Central memory CD4-positive, alpha-beta T cell (primary cell): Measurements from ENCODE around the gene LATS2.
A peak's percentile ranks its signal among the peaks of the same experiment; 100 is the strongest.

Source experiments
- DNase-seq: peaks from one replicate; pipeline ENCODE4 v3.0.0; 2022
- total RNA-seq, 3 experiments: gene quantifications; one replicate each; lab custom pipeline; 2026; lab: John Stamatoyannopoulos, UW

Gene LATS2
- total RNA-seq, result 0.39 to 1.4 (median 0.39) reads per million in 3 experiments

DNA sequence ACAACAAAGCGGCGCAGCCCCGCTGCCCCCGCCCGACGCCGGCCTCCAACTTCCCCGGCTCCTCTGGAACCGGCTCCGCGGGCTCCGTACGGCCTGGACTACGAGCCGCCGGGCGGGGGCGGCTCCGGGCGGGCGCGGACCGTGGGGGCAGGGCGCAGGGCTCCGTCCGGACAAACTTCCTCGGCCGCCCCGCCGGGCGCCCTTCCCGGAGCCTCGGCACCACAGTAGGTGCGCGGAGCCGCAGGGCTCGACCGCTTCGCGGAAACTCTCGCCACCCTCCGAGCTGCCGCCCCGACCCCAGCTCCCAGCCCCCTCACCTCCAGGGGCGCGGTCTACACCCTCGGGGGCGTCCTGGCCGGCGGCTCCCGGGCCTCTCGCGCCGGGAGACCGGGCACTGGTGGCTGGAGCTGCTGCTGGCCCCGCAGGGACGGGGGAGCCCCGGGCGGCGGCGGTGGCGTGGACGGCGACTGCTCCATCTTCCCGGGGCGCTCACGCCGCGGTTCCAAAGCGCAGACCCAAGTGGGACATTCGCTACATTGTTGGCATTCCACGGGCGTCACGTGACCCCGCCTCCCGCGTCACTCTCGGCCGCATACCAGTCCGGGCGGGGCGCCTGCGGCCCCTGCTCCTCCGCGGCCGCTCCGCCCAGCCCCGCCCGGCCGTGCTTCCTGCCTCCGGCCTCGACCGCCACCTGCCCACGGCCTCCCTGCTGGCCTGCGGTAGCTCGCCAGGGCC is at the start of gene LATS2:
Gene LATS2 (minus strand): TSS at position 558 of the 735 bp plus-strand sequence. CDS start 15,560 bp downstream, outside the sequence.
- DNase-seq, result peak; percentile 40

DNA sequence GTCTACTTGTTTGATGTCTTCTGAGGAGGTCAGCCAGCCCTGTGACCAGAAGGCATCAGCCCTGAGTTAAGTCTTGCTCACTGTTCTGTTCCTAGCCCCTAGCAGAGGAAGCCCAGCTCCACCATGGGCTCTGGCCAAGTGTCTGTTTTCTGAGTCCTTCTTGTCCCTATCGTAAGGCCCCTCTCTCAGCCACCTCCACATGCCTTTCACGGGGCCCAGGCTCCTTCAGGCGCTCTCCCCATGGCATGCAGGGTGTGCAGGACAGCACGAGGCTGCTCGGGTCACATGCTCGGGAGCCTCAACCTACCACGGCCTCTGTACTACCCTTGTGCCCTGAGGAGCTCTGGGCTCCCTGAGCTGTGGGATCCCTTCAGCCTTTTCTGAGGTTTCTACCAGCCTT is 47.8 kb upstream of the LATS2 start:
- DNase-seq, result no peak

- no peak for DNase-seq
These were observed 44.7 kb upstream of the LATS2 start for GRCh38 chr13:21106089-21106488.

DNA sequence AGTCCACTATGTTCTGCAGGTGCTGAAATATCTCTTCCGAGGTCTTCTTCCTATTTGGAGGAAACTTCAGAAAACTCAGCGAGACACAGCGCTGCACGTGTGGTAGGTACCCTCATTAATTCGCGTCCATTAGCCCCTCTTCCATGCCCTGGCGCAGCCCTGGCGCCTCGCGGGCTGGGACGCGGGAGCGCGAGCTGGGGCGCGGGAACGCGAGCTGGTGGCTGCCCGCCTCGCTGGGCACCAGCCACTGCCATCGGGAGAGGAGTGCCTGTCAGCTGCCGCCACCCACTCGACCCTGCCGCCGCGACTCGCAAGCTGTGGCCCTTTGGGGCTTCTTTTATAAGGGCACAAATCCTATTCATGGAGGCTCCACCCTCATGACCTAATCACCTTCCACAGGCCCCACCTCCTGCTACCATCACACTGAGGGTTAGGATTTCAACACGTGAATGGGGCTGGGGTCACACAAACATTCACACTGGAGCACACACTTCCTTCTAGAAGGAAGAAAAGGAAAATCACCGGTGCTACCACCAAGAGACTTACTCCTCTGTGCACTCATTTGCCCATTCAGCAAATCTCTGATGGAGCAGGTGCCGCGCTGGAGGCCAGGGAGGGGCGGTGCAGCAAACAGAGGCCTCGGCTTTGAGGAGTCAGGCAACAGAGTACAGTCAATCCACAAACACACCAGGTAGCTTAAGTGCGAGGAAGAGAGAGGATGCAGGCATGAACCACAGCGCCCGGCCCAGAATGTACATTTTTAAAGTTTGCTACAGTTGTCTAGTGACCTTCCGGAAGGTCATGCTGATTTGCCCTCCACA is 43.0 kb upstream of the LATS2 start:
- DNase-seq, result no peak

GRCh38 chr13:21101865-21102576 is 40.6 kb upstream of the LATS2 start:
- no peak for DNase-seq

DNA sequence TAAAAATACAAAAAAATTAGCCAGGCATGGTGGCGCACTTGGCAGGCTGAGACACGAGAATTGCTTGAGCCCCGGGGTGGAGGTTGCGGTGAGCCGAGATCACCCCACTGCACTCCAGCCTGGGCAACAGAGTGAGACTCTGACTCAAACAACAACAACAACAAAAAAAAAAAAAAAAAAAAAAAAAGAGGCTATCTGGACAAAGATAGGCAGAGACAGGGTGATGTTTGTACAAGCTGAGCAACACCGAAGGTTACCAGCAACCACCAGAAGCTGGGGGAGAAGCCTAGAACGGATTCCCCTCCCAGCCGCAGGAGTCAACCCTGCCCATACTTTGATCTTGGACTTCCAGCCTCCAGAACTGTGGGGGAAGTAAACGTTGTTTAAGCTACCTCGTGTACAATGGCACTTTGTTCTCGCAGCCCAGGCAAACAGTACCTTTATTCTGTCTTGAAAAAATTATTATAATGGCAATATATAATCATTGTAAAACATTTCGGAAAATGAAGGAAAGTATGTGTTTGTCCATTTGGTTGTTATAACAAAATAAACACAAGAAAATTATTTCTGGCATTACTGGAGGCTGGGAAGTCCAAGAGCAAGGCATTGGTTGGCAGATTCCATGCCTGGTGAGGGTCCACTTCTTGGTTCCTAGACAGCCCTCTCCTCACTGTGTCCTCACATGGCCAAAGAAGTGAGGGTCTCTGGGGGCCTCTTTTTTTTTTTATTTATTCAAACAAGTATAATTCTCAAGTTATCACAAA is 39.8 kb upstream of the LATS2 start:
- DNase-seq, result no peak

DNA sequence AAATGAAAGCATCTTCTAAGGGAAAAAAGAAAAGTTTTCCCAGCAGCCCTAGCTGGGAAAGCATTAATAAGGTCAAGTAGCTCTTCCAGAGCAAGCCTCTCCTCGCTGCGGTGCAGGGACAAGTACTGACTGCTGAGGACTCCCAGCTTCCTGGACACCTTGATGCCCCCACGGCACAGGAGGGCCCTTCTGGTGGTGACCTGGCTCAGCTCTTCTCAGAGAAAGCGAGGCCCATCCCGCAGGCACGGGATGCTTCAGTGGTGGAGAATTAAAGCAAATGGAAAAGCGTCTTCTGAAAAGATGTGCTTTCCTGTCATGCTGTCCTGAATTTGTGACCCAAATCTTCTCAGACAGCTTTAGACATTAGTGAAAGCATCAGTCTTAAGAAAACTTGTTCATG is 38.8 kb upstream of the LATS2 start:
- no peak for DNase-seq

- no peak for DNase-seq
These were observed 33.9 kb upstream of the LATS2 start for GRCh38 chr13:21095311-21095710.

GRCh38 chr13:21089830-21090229 is 28.4 kb upstream of the LATS2 start:
- DNase-seq, result no peak

- DNase-seq, result no peak
These were observed 27.1 kb upstream of the LATS2 start for GRCh38 chr13:21088534-21088933.

DNA sequence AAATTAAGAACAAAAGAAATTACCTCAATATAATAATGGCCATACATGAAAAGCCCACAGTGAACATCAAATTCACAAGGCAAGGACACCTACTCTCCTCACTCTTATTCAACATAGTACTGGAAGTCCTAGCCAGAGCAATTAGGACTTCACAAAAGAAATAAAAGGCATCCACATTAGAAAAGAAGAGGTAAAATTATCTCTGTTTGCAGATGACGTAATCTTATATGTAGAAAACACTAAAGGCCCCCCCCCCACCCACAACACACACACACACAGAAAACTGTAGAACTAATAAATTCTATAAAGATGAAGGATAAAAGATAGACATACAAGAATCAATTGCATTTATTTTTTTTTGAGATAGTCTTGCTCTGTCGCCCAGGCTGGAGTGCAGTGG is 25.5 kb upstream of the LATS2 start:
- DNase-seq, result no peak

DNA sequence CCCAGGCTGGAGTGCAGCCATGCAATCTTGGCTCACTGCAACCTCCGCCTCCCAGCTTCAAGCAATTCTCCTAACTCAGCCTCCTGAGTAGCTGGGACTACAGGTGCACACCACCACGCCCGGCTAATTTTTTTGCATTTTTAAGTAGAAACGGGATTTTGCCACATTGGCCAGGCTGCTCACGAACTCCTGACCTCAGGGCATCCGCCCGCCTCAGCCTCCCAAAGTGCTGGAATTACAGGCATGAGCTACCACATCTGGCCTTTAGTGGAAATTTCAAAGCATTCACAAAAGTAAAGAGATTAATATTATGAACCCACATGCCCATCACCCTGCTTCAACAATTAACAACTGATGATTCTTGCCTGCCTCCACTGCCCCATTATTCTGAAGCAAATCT is 20.5 kb upstream of the LATS2 start:
- no peak for DNase-seq

DNA sequence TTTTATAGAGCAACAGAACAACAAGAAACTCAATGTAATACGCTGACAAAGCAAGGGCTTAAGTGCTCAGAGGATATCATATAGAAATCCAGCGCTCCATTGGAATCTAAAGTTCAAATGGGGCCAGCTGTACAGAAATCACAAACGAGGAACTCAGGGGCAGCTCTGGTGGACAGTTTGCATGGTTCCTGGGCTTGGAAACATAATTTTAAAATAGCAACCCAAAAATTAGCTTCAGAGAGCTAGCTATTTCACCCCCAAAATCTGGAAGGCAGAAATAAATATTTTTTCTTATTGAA is 19.2 kb upstream of the LATS2 start:
- DNase-seq, result no peak

DNA sequence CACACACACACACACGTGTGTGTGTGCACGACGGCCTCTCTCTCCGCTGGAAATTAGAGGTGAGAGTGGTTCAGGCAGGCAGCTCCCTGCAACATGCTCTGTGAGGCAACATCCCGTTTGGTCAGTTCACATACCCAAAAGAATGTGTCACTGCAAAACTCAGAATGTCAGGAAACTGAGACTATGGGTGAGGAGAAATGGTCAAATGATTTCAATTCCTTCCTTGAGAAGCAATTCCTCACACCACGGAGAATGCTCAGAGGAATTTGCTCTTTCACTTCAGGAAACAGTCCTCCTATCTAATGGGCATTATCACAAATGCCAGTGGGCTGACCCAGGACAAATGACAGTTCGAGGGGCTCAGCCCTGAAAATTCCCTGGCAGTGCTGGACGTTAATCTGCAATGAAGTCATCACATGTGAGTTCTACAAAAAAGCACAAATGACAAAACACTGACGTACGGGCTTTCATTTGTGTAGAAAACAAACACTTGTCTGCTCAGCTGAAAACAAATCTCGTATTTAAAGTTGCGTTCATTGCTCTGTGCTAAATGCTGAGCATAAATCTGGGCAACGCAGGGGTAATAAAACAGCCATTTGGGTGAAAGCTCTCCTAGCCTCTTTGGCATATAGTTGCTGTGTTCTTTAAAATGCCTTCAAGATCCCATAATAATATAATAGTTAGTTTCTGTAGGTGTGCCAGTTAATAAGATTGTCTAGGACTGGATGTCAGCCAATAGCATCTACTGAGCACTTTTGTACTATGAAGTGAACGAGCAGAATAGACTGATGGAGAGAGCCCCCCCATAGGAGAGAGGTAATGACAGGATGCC is 18.6 kb upstream of the LATS2 start:
- DNase-seq, result no peak

- no peak for DNase-seq
These were observed 17.8 kb upstream of the LATS2 start for GRCh38 chr13:21079221-21079620.

- no peak for DNase-seq
These were observed 17.1 kb upstream of the LATS2 start for GRCh38 chr13:21078501-21078900.

GRCh38 chr13:21077788-21078353 is 16.5 kb upstream of the LATS2 start:
- DNase-seq, result no peak

GRCh38 chr13:21077076-21077787 is 15.8 kb upstream of the LATS2 start:
- no peak for DNase-seq

DNA sequence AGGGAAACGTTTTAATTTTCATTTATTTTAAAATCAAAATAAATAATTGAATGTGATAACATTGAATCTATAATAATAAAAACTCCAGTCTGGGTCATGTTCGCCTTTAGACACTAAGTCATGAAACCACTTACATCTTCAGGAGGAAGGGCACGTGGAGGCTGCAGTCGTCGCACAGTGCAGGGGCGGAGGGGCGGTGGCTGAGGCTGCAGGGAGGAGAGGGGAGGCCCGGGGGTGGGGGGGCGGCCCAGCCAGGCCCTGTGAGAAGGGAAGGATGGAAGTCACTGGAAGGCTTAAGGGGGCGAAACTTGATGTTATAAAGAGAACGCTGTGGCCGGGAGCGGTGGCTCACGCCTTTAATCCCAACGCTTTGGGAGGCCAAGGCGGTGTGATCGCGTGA is 14.9 kb upstream of the LATS2 start:
- no peak for DNase-seq

GRCh38 chr13:21075379-21076249 is 14.2 kb upstream of the LATS2 start:
- no peak for DNase-seq
